HG02973 (cell line): ENCODE measurements around the gene NDN.

ENCODE experiments used
- ATAC-seq: cut with Tn5 transposase; IDR thresholded peaks from one replicate; pipeline ENCODE4 v1.9.1; 2021; ENCODE audit warnings: moderate library complexity; ENCODE audit not compliant: unreplicated experiment

The NDN gene

DNA sequence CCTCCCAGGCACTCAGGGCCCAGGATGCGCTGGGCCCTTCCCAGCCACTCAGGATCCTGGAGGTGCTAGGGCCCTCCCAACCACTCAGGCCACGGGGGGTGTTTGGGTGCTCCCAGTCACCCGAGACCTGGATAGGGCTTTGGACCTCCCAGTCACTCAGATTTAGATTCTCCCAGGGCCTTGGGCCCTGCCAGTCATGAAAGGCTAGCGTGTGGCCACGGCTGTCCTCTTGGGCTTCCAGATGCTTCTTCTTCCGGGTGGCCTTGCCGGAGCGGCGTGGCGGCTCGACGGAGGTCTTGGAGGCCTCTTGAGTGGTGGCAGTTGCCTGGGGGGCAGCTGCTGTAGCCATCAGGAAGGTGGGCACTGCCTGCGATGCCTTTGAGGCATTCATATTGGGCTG is 42.3 kb downstream of the NDN start:
- ATAC-seq = no peak

DNA sequence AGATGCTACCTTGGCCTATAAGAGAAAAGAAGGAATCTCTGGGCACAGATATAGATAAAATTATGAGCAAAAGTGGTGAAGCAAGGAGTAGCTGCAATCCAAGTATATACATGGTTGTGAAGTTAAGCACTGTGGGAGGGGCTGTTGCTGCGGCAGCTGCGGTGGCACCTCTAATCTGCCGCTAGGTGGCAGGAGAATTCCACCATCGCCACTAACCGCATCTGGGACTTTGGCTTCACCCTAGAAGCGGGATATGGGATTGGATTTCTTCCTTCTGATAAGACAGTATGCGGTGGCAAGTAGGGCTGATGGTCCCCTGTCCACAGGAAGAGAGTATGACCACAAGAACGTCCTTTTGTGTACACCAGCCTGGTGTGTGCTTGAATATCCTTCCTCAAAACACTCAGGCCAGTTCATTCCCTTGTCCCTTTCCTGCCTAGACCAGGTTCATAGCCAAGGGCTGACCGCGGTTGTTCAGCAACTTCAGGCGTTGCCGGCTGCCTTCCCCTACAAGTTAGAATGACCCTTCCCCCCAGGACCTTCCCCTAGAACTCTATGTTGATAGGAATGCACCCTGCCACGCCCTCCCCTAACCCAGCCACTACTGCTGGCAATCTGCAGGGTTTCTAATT is 44.6 kb downstream of the NDN start:
- ATAC-seq = no peak
